Measurements from ENCODE around the gene APOL3.
A peak's percentile ranks its signal among the peaks of the same experiment; 100 is the strongest.
"Not testable (repeated sequence)": the region's sequence is repeated elsewhere in the genome, so short reads cannot be mapped to it uniquely, and the experiment has no call there.

Gene APOL3

DNA sequence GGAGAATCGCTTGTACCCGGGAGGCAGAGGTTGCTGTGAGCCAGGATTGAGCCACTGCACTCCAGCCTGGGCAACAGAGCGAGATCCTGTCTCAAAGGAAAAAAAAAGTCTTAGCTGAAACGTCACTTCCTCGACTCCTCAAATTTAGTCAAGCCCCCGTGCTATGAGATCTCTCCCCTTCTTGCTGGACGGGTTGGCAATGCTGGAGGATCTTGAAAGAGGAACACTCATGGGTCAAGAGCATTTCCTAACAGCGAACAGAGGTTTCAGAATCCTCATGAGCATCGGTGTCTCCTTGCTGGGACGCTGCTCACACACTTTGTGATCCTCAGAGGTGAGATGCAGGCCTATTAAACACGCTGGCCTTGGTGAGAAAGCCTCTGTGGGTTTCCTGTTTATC is 35.9 kb downstream of the APOL3 start:
- no peak for DNase-seq (ENCODE audit: extremely low read depth, low read depth)
- no peak overlapping the region for H3K4me3 ChIP-seq (replicated peaks; ENCODE audit: low read depth, low read length)
- TF ChIP-seq, protein P1, sequence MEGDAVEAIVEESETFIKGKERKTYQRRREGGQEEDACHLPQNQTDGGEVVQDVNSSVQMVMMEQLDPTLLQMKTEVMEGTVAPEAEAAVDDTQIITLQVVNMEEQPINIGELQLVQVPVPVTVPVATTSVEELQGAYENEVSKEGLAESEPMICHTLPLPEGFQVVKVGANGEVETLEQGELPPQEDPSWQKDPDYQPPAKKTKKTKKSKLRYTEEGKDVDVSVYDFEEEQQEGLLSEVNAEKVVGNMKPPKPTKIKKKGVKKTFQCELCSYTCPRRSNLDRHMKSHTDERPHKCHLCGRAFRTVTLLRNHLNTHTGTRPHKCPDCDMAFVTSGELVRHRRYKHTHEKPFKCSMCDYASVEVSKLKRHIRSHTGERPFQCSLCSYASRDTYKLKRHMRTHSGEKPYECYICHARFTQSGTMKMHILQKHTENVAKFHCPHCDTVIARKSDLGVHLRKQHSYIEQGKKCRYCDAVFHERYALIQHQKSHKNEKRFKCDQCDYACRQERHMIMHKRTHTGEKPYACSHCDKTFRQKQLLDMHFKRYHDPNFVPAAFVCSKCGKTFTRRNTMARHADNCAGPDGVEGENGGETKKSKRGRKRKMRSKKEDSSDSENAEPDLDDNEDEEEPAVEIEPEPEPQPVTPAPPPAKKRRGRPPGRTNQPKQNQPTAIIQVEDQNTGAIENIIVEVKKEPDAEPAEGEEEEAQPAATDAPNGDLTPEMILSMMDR (IDR thresholded peaks at IDR 0.05; ENCODE audit: low read depth, low read length, missing control alignments): no peak

DNA sequence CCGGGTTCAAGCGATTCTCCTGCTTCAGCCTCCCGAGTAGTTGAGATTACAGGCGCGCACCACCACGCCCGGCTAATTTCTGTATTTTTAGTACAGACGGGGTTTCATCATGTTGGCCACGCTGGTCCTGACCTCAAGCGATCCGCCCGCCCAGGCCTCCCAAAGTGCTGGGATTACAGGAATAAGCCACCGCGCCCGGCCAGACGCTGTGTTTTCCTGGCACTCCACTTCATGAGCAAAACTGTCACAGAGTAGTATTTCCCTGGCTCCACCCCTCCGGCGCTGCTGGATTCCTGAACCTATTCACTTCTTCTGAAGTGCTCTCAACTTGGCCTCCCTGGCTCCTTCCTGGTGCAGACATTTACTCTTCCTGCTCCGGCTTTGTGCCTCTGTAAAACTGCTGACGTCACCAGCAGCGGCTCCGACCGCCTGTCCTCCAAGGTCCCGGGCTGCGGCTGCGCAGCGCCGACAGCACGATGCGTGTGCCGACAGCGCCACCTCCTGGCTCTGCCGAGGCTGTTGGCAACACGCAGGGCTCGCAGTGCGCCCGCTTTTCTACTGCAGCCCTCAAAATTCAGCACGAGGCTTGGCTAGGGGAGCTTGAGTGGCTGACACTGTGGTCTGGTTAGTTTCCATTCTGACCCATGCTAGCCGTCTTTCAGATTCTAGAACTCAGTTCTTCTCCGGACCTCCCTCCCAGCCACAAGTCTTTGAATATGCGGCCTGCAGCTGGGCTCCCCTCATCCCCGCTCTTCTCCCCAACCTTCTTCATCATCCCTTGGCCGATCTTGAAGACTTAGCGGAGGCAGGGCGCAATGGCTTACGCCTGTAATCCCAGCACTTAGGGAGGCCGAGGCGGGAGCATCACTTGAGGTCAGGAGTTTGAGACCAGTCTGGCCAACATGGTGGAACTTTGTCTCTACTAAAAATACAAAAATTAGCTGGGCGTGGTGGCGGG is 36.6 kb downstream of the APOL3 start:
- no peak overlapping the region for H3K4me3 ChIP-seq (replicated peaks; ENCODE audit: low read depth, low read length)
- DNase-seq (ENCODE audit: extremely low read depth, low read depth): peak; percentile 89
- TF ChIP-seq, protein P1 (IDR thresholded peaks at IDR 0.05; ENCODE audit: low read depth, low read length, missing control alignments): peak; percentile 97

DNA sequence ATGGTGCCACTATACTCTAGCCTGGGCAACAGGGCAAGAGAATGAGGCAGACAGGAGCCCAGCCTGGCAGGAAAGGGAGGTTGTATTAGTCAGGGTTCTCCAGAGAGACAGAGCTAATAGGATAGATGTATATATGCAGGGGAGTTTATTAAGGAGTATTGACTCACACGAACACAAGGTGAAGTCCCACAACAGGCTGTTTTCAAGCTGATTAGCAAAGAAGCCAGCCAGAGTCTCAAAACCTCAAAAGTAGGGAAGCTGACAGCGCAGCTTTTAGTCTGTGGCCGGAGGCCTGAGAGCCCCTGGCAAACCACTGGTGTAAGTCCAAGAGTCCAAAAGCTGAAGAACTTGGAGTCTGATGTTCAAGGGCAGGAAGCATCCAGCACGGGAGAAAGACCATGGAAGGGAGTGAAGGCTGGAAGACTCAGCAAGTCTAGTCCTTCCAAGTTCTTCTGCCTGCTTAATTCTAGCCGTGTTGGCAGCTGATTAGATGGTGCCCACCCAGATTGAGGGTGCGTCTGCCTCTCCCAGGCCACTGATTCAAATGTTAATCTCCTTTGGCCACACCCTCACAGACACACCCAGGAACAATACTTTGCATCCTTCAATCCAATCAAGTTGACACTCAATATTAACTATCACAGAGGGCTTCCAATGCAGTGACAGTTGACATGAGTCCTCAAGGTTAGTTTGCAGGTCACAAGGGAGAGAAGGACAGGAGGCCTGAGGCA is 39.8 kb downstream of the APOL3 start:
- DNase-seq (ENCODE audit: extremely low read depth, low read depth); H3K4me3 ChIP-seq (replicated peaks; ENCODE audit: low read depth, low read length): not testable (repeated sequence)

DNA sequence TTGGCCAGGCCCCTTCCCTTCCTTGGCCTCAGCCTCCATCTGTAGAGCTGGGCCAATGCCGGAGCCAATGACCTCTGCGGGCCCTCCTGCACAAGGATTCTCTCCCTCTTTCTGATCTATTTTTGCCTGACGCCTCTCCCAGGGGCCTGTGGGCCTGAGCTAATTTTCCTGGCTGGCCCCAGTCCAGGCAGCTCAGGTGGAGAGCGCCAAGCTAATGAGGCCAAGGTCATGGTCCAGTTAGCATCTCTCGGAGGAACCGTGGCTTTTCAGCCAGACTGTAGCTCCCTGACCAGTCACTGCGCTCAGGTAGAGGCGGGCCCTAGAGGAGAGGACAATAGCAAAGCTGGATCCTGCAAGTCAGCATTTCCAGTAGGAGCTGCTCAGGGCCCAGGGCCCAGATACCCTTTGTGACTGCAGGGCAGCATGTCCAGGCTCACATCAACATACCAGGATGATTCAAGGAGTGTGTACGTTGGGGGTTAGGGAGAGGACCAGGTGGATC is 43.5 kb downstream of the APOL3 start:
- no peak for DNase-seq (ENCODE audit: extremely low read depth, low read depth)
- H3K4me3 ChIP-seq (replicated peaks; ENCODE audit: low read depth, low read length): no peak overlapping the region
- TF ChIP-seq, protein P1 (IDR thresholded peaks at IDR 0.05; ENCODE audit: low read depth, low read length, missing control alignments): no peak

DNA sequence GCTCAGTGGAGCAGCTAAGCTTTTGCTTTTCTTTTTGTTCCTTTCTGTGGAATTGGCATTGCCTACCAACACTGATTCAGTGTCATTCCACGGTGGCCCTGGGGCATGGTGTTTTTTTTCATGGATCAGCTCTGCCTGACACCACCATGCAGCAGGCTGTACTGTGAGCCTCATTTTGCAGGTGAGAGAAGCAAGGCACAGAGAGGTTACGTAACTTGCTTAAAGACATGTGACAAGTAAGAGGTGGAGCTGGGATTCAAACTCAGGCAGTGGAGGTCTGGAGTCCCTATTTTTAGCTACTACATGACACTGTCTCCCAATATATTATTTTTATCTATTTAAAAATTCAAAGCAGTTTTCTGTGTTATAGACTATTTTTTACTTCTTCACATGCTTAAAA is 44.4 kb downstream of the APOL3 start:
- no peak for DNase-seq (ENCODE audit: extremely low read depth, low read depth)
- H3K4me3 ChIP-seq (replicated peaks; ENCODE audit: low read depth, low read length): no peak overlapping the region
- TF ChIP-seq, protein P1 (IDR thresholded peaks at IDR 0.05; ENCODE audit: low read depth, low read length, missing control alignments): no peak

DNA sequence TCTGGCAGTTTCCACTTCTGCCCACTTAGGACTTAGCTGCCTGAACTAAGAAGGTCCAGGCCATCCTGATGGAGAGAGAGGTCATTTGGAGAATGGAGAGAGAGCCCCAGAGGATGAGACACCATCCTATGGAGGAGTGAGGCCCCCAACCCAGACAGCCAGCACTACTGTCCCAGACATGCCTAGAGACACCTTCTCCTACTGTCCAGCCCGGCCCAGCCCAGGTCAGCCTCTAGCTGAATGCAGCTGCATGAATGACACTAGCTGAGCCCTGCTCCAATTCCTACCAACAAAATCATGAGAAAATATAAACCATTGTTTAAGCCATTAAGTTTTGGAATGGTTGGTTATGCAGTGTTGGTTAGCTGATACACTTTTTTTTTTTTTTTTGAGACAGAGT is 47.4 kb downstream of the APOL3 start:
- H3K4me3 ChIP-seq (replicated peaks; ENCODE audit: low read depth, low read length): no peak overlapping the region
- no peak for DNase-seq (ENCODE audit: extremely low read depth, low read depth)
- TF ChIP-seq, protein P1 (IDR thresholded peaks at IDR 0.05; ENCODE audit: low read depth, low read length, missing control alignments): no peak

DNA sequence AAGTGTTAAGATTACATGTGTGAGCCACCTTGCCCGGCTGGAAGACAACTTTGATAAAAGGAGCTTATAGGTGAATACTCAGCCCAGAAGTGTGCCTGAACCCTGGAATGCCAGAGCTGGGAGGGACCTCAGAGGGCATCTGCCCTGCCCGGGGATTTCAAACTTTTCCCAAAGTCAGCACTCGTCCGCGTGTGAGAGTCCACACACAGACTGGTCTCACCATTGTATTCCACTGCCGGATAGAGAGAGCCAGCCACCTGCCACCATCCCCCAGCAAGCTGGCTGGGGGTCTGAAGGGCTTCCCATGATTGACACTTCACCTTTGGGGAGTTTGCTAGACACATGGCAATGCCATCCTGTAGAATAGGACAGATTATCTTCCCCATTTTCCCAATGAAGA is 49.2 kb downstream of the APOL3 start:
- TF ChIP-seq, protein P1 (IDR thresholded peaks at IDR 0.05; ENCODE audit: low read depth, low read length, missing control alignments): no peak
- no peak overlapping the region for H3K4me3 ChIP-seq (replicated peaks; ENCODE audit: low read depth, low read length)
- no peak for DNase-seq (ENCODE audit: extremely low read depth, low read depth)
